DOHH2 (cell line): Measurements from ENCODE around the gene ZNHIT6.
A peak's percentile ranks its signal among the peaks of the same experiment; 100 is the strongest.

ENCODE experiments used
- H3F3A ChIP-seq: fragments of 200-600 bp; sonication (generic), shearing (Covaris generic); 2 replicates; pipeline ENCODE4 v1.6.0; 2016; ENCODE audit warnings: antibody characterized with exemption, mild to moderate bottlenecking; ENCODE audit not compliant: control insufficient read depth, insufficient read depth
- H3K27ac ChIP-seq: fragments of 200-600 bp; sonication (generic); 2 replicates; pipeline ENCODE4 v1.5.1; 2014; ENCODE audit warnings: low read depth, mild to moderate bottlenecking, low read length, moderate library complexity
- H3K27me3 ChIP-seq: fragments of 200-600 bp; sonication (generic); 2 replicates; pipeline ENCODE4 v1.6.1; 2014; ENCODE audit warnings: mild to moderate bottlenecking, low read length, mixed read lengths; ENCODE audit not compliant: control insufficient read depth
- H3K36me3 ChIP-seq: fragments of 200-600 bp; sonication (generic); 2 replicates; pipeline ENCODE4 v1.6.1; 2014; ENCODE audit warnings: mild to moderate bottlenecking, low read length, moderate library complexity, mixed read lengths; ENCODE audit not compliant: control insufficient read depth
- H3K4me1 ChIP-seq: fragments of 200-600 bp; sonication (generic); 2 replicates; pipeline ENCODE4 v1.6.1; 2014; ENCODE audit warnings: mild to moderate bottlenecking, low read length, mixed read lengths; ENCODE audit not compliant: control insufficient read depth
- H3K4me2 ChIP-seq: fragments of 200-600 bp; sonication (generic); 2 replicates; pipeline ENCODE4 v1.6.0; 2014; ENCODE audit warnings: mild to moderate bottlenecking, low read length, moderate library complexity
- H3K4me3 ChIP-seq: fragments of 200-600 bp; sonication (generic); 2 replicates; pipeline ENCODE4 v1.5.1; 2014; ENCODE audit warnings: mild to moderate bottlenecking, low read length, mixed read lengths
- H3K79me2 ChIP-seq: fragments of 200-600 bp; sonication (generic); 2 replicates; pipeline ENCODE4 v1.6.1; 2014; ENCODE audit warnings: mild to moderate bottlenecking, low read length, mixed read lengths; ENCODE audit not compliant: control insufficient read depth
- H3K9me2 ChIP-seq: fragments of 200-600 bp; sonication (generic); replicated peaks from 2 replicates; pipeline ENCODE4 v1.6.1; 2014; ENCODE audit warnings: mild to moderate bottlenecking, low read length, mixed read lengths; ENCODE audit not compliant: control insufficient read depth
- H3K9me3 ChIP-seq: fragments of 200-600 bp; sonication (generic); 2 replicates; pipeline ENCODE4 v1.6.1; 2014; ENCODE audit warnings: antibody characterized with exemption, low read length, mixed read lengths; ENCODE audit not compliant: control insufficient read depth, insufficient read depth
- H4K20me1 ChIP-seq: fragments of 200-600 bp; sonication (generic); 2 replicates; pipeline ENCODE4 v1.6.0; 2014; ENCODE audit warnings: low read depth, mild to moderate bottlenecking, antibody characterized with exemption, low read length, moderate library complexity; ENCODE audit not compliant: control insufficient read depth, insufficient read depth
- CTCF ChIP-seq: fragments of 200-600 bp; sonication (generic); IDR thresholded peaks from one replicate; pipeline ENCODE4 v1.5.1; 2014; ENCODE audit warnings: antibody characterized with exemption, mild to moderate bottlenecking, low read depth, low read length; ENCODE audit not compliant: poor library complexity, severe bottlenecking
- EZH2phosphoT487 ChIP-seq: fragments of 200-600 bp; sonication (generic); IDR thresholded peaks from 2 replicates; pipeline ENCODE4 v1.6.1; 2017; ENCODE audit warnings: borderline replicate concordance, mild to moderate bottlenecking, antibody characterized with exemption, low read length, moderate library complexity, mixed read lengths

ZNHIT6 gene

DNA sequence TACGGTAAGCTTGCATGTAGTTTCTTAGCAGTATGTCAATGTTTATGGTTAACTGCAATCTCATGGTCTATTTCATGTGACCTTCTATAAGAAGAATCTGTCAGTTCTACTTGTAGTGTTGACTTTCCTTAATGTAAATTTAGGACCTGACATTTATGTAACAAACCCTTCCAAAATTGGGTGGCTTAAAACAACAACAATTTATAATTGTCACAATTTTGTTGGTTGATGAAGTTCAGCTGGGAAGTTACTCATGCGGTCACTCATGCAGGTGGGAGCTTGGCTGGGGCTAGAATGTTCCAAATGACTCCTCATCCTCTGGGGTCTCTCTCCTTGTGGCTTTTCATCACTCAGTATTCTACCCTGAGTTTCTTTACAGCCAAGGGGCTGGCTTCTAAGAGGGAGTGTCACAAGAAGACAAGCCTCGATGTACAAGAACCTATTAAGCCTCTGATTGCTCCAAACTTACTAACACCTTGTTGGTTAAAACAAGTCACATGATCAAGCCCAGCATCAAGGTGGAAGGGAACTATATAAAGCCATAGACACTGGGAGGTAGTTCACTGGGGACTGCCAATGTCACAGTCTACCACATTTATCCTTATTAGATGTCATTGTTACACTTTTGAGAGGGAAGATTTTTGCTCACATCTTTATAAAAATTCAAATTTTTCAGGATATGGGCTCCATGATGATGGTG is 103.8 kb downstream of the ZNHIT6 start:
- Histone ChIP-seq H3K36me3 (no peaks in the 10 kb centered on the region), H3K27me3 (no peaks in the 10 kb centered on the region), H3K79me2 (no peaks in the 10 kb centered on the region), H4K20me1 (no peaks in the 10 kb centered on the region), H3K4me1 (peaks cover 21% of the 10 kb centered on the region), H3K27ac (peak overlapping the region; percentile 29; the same call in 1 of the 2 replicates), H3K9me3 (no peaks in the 10 kb centered on the region), H3K4me2 (peak overlapping the region; percentile 19), H3F3A (no peaks in the 10 kb centered on the region), H3K4me3 (0 out of 2 replicates have a peak overlapping the region, but pooled peaks have one; percentile 20), H3K9me2 (no peaks in the 10 kb centered on the region)
- TF ChIP-seq CTCF: no peak
- no peak for TF ChIP-seq EZH2phosphoT487

DNA sequence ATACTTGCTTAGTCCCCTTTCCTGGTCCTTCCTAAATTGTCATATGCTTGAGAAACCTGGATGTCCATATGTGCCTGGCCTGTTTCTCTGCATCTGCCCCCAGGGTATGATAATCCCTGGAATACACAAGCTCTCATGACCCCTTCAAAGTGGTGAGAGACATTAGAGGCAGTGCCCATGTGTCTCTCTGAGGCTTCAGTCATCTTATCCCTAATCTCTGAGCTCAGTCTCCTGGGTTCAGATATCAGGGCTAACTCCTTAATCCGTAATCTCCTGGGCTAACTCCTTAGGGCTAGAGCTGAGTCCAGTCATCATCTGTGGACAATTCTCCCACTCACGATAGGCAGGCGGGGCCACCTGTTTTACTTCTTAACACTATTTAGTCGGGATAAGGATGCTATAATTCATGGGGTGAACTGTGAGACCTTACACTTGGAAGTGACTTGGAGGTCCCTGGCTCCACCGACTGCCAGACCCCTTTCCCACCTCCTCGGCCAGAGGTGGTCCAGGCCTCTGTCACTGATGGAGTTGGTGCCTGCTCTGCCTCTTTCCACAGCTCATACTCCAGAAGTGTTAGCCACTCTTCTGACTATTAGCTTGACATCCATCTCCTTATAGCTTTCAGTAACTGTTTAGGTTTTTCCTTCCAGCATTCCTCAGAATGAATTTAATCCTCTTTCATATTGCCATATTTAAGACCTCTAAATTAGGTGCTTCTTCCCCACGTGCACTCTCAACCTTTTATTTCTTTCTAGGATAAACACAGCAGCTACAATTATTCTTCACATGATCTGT is 105.0 kb downstream of the ZNHIT6 start:
- Histone ChIP-seq H3K4me1 (peaks cover 21% of the 10 kb centered on the region), H3K79me2 (no peaks in the 10 kb centered on the region), H3K4me2 (peak overlapping the region; percentile 19; the same call in 1 of the 2 replicates), H4K20me1 (no peaks in the 10 kb centered on the region), H3K27ac (no peak overlapping the region), H3K27me3 (no peaks in the 10 kb centered on the region), H3F3A (no peaks in the 10 kb centered on the region), H3K9me2 (no peaks in the 10 kb centered on the region), H3K9me3 (no peaks in the 10 kb centered on the region), H3K36me3 (no peaks in the 10 kb centered on the region), H3K4me3 (no peak overlapping the region)
- TF ChIP-seq CTCF (no peak), EZH2phosphoT487 (no peak)

- Histone ChIP-seq H3F3A (no peaks in the 10 kb centered on the region), H3K4me3 (no peak overlapping the region), H3K27me3 (no peaks in the 10 kb centered on the region), H3K4me1 (peaks cover 21% of the 10 kb centered on the region), H3K9me3 (no peaks in the 10 kb centered on the region), H3K36me3 (no peaks in the 10 kb centered on the region), H4K20me1 (no peaks in the 10 kb centered on the region), H3K9me2 (no peaks in the 10 kb centered on the region), H3K4me2 (no peak overlapping the region), H3K79me2 (no peaks in the 10 kb centered on the region), H3K27ac (no peak overlapping the region)
- TF ChIP-seq EZH2phosphoT487 (no peak), CTCF (no peak)
These were observed 105.7 kb downstream of the ZNHIT6 start for GRCh38 chr1:85602571-85602970.
